GM19397 (cell line): ENCODE measurements around the gene SEMA5A.
A peak's percentile ranks its signal among the peaks of the same experiment; 100 is the strongest.

Experiments used
- ATAC-seq: cut with Tn5 transposase; IDR thresholded peaks from one replicate; pipeline ENCODE4 v1.9.1; 2021; ENCODE audit warnings: mild to moderate bottlenecking, moderate library complexity; ENCODE audit not compliant: unreplicated experiment

Gene SEMA5A

GRCh38 chr5:9551567-9552537, 6.0 kb upstream of the SEMA5A start:
- ATAC-seq: no peak

- ATAC-seq: no peak
Observed at GRCh38 chr5:9549941-9550340, 4.1 kb upstream of the SEMA5A start.

- no peak for ATAC-seq
Observed at GRCh38 chr5:9547122-9547947, 1.5 kb upstream of the SEMA5A start.

- no peak for ATAC-seq
Observed at GRCh38 chr5:9545136-9545991, 511 bp downstream of the SEMA5A start.

- peak; percentile 52 for ATAC-seq
Observed at GRCh38 chr5:9544502-9545135, 1.3 kb downstream of the SEMA5A start.

GRCh38 chr5:9544056-9544455, 1.8 kb downstream of the SEMA5A start:
- ATAC-seq: no peak

GRCh38 chr5:9543311-9543920, 2.5 kb downstream of the SEMA5A start:
- no peak for ATAC-seq

GRCh38 chr5:9540791-9541190, 5.1 kb downstream of the SEMA5A start:
- no peak for ATAC-seq

- no peak for ATAC-seq
Observed at GRCh38 chr5:9538504-9538903, 7.4 kb downstream of the SEMA5A start.

GRCh38 chr5:9537223-9538141, 8.4 kb downstream of the SEMA5A start:
- ATAC-seq: no peak

- no peak for ATAC-seq
Observed at GRCh38 chr5:9536717-9537116, 9.2 kb downstream of the SEMA5A start.

- no peak for ATAC-seq
Observed at GRCh38 chr5:9534881-9535517, 10.9 kb downstream of the SEMA5A start.

- no peak for ATAC-seq
Observed at GRCh38 chr5:9533562-9534364, 12.1 kb downstream of the SEMA5A start.

- ATAC-seq: no peak
Observed at GRCh38 chr5:9533096-9533495, 12.8 kb downstream of the SEMA5A start.

- no peak for ATAC-seq
Observed at GRCh38 chr5:9529513-9529912, 16.4 kb downstream of the SEMA5A start.

- ATAC-seq: no peak
Observed at GRCh38 chr5:9529041-9529480, 16.8 kb downstream of the SEMA5A start.

- no peak for ATAC-seq
Observed at GRCh38 chr5:9524941-9525340, 20.9 kb downstream of the SEMA5A start.
